AG10803 (cell line): ENCODE data around the gene ERP44.

ENCODE experiments used
- DNase-seq: peaks from one replicate; pipeline ENCODE4 v3.0.0; 2010; ENCODE audit warnings: low read depth
- H3K4me3 ChIP-seq: 2 replicates; pipeline ENCODE4 v1.5.1; 2011; ENCODE audit warnings: mild to moderate bottlenecking, low read length, control low read depth
- TF ChIP-seq, protein P1 (sequence below): conservative IDR thresholded peaks from 2 replicates; pipeline ENCODE4 v1.5.1; 2011; ENCODE audit warnings: mild to moderate bottlenecking, low read length, control low read depth, inconsistent platforms

Gene ERP44

DNA sequence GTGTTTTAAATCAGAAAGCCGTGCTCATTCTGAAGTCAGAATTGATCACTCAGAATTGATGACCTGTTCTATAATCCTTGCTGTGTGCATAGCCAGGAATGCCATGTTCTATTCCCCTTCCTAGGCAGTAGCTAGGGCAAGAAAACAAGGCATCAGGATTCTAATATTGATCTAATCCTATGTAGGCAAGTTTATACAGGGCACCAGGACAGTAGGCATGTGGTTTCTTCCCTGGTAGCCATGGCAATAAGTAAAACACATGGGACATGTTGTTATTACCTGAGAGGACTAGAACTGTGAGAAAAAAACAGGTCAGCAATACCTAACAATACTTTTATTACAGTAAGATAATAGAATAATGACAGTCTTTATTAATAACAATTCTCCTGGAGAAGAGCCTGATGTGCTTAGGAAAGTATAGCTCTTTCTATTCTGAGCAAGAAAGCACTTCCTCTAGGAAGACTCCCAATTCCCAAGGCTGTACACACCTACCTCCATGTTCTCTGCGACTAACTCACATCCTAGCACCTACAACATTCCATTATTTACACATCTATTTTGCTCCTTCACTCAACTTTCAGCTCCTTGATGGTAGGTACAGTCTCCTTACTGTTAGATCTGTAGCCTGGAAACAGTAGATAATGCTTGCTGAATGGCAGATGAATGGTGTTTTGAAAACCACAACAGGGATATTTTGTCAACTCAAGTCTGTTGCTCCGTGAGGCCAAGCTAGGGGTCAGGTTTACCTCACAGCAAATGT, 121.6 kb downstream of the ERP44 start:
- TF ChIP-seq, protein P1, sequence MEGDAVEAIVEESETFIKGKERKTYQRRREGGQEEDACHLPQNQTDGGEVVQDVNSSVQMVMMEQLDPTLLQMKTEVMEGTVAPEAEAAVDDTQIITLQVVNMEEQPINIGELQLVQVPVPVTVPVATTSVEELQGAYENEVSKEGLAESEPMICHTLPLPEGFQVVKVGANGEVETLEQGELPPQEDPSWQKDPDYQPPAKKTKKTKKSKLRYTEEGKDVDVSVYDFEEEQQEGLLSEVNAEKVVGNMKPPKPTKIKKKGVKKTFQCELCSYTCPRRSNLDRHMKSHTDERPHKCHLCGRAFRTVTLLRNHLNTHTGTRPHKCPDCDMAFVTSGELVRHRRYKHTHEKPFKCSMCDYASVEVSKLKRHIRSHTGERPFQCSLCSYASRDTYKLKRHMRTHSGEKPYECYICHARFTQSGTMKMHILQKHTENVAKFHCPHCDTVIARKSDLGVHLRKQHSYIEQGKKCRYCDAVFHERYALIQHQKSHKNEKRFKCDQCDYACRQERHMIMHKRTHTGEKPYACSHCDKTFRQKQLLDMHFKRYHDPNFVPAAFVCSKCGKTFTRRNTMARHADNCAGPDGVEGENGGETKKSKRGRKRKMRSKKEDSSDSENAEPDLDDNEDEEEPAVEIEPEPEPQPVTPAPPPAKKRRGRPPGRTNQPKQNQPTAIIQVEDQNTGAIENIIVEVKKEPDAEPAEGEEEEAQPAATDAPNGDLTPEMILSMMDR: no peak
- no peak for DNase-seq
- H3K4me3 ChIP-seq: no peak overlapping the region

DNA sequence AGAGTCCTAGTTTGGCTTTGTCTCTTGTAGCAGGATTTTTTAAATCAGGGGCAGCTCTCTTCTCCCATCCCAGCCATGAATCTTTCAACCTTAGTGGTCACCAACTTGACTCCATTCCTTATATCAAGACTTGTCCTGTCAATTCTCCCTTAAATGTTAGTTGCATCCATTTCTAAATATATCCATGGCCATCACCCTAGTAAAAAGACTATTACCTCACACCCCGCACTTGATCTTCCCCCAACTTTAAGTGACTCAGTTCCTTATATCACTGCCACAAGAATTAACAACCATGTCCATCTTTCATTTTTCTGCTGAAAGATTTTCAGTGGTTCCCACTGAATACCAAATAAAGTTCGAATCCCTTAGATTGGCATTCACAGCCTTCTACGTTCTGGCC, 125.3 kb downstream of the ERP44 start:
- TF ChIP-seq, protein P1: no peak

DNA sequence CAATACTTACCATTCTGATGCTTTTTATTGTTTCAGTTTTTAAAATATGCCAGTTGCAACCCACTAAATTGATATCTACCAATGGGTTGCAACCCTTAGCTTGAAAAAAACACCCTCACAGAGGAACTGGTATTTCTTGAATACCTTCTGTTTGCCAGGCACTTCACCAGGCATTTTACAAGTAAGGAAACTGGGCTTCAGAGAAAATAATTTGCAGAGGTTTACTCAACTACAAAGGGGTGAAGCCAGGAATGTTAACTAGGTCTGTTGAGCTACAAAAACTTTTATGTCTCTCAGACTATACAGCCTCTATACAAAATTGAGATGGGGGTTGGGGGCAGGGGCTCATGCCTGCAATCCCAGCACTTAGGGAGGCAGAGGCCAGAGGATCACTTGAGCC, 127.4 kb downstream of the ERP44 start:
- TF ChIP-seq, protein P1: no peak

More for the DNA sequence above, 125.3 kb downstream of the ERP44 start:
- DNase-seq: no peak
- no peak overlapping the region for H3K4me3 ChIP-seq

DNA sequence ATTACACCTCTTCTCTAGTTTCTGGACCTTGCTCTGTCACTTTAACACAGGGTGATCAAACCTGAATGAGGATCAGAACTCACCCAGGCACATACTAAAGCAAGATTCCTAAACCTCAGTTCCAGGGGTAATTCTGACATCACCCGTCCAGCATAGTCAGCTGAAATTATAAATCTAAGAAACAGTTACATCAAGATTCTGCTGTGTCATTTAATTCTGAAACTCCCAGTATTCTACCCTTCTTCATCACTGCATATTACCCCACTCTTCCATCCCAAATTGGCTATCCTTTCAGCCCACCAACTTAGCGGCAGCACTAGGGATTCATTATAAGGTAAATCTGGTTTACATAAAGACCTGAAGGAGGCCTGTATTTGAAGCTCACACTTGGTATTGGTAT, 128.3 kb downstream of the ERP44 start:
- no peak for DNase-seq
- H3K4me3 ChIP-seq: no peak overlapping the region
- TF ChIP-seq, protein P1: no peak

More for the DNA sequence above, 127.4 kb downstream of the ERP44 start:
- no peak overlapping the region for H3K4me3 ChIP-seq
- no peak for DNase-seq

DNA sequence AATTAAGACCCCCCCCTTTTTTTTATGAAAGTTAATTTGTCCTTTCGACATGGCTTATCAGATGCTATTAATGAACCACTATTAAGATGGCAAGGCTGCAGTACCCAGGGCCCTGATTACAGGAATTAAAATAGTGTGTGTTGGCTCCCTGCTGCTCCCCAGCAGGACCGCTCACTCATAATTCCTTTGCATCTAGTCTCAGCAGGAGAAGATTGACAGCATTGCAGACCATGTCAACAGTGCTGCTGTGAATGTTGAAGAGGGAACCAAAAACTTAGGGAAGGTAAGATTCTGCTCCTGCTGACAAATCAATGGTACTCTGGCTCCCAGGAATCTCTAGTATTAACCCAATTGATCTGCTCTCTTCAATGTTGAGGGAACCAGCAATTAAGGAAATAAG, 131.3 kb downstream of the ERP44 start:
- no peak for DNase-seq
- H3K4me3 ChIP-seq: no peak overlapping the region
- TF ChIP-seq, protein P1: no peak

DNA sequence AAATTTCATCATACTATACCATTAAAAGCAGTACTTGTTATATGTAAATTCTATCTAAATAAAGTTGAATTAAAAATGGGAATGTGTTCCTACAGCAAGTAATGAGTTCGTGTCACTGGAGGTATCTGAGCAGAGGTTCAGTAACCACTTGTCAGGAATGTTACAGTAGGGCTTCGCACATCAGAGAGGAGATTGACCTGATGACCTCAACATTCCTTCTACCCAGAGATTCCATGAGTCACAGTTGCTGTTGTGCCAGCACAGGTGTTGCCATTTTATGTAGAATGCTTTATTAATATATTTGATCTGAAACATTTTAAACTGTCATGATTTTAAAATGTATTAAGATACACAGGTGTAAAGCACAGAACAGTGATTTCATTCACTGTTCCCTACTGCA, 132.1 kb downstream of the ERP44 start:
- peak; percentile 12 for DNase-seq
- TF ChIP-seq, protein P1: no peak
- no peak overlapping the region for H3K4me3 ChIP-seq

DNA sequence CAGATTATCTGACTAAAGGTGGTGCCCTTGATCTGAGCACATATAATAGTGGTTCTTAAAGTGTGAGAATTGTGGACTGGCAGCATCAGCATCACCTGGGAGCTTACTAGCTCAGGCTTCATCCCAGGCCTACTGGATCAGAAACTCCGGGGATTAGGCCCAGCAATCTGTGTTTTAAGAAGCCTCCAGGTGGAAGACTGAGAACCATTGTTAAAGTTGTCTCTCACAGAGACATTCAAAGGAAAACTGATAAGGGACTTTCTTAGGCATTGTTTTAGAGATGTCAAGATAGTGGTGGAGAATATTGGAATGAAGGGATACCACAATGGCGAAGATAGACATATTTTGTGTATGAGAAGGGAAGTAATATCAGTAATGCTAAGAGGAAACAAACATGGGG, 132.8 kb downstream of the ERP44 start:
- no peak overlapping the region for H3K4me3 ChIP-seq
- no peak for DNase-seq
- TF ChIP-seq, protein P1: no peak
